CD4-positive, alpha-beta T cell treated with Interleukin-10 for 1 hour (primary cell): ENCODE results near the gene LRRN4.

Source experiments
- DNase-seq: peaks from one replicate; pipeline ENCODE4 v3.0.0-alpha.2; 2020

LRRN4 gene

GRCh38 chr20:6029538-6029937, 24.3 kb downstream of the LRRN4 start:
- DNase-seq: no peak

GRCh38 chr20:6028818-6029217, 25.0 kb downstream of the LRRN4 start:
- no peak for DNase-seq

- DNase-seq: no peak
These were observed 27.8 kb downstream of the LRRN4 start for GRCh38 chr20:6026051-6026450.

GRCh38 chr20:6024768-6025167, 29.1 kb downstream of the LRRN4 start:
- no peak for DNase-seq

GRCh38 chr20:6017880-6018279, 36.0 kb downstream of the LRRN4 start:
- DNase-seq: no peak

- DNase-seq: no peak
These were observed 36.4 kb downstream of the LRRN4 start for GRCh38 chr20:6017467-6017866.

GRCh38 chr20:6014957-6015356, 38.9 kb downstream of the LRRN4 start:
- no peak for DNase-seq

GRCh38 chr20:6014017-6014416, 39.8 kb downstream of the LRRN4 start:
- DNase-seq: no peak

- no peak for DNase-seq
These were observed 41.7 kb downstream of the LRRN4 start for GRCh38 chr20:6012179-6012578.

- DNase-seq: no peak
These were observed 45.6 kb downstream of the LRRN4 start for GRCh38 chr20:6008254-6008653.

GRCh38 chr20:6007529-6008103, 46.2 kb downstream of the LRRN4 start:
- DNase-seq: no peak

- peak; percentile 3 for DNase-seq
These were observed 46.7 kb downstream of the LRRN4 start for GRCh38 chr20:6007094-6007528.

GRCh38 chr20:6006603-6006949, 47.3 kb downstream of the LRRN4 start:
- no peak for DNase-seq

GRCh38 chr20:6000871-6001270, 53.0 kb downstream of the LRRN4 start:
- DNase-seq: no peak

GRCh38 chr20:5999783-6000182, 54.1 kb downstream of the LRRN4 start:
- no peak for DNase-seq

GRCh38 chr20:5996765-5997164, 57.1 kb downstream of the LRRN4 start:
- peak; percentile 70 for DNase-seq

GRCh38 chr20:5991623-5992441, 62.0 kb downstream of the LRRN4 start:
- no peak for DNase-seq

GRCh38 chr20:5990946-5991345, 62.9 kb downstream of the LRRN4 start:
- no peak for DNase-seq
